NCI-H460 (cell line): ENCODE results near the gene G3BP2. TPM values are rescaled to one million over a fixed set of nuclear protein-coding genes. Genes with fewer than 3 reads are reported as not detected.
"Not testable (repeated sequence)": the region's sequence is repeated elsewhere in the genome, so short reads cannot be mapped to it uniquely, and the experiment has no call there.

Experiments
- DNase-seq: peaks from one replicate; pipeline ENCODE4 v3.0.0-alpha.2; 2016; ENCODE audit warnings: low read depth; ENCODE audit errors: extremely low read depth
- polyA plus RNA-seq: library from polyadenylated mRNA; depleted of rRNA; stranded (reverse); fragments of >200 nt; gene quantifications from 2 replicates; pipeline ENCODE4 v1.2.3, GENCODE V29; 2014; cell fraction: nucleus; rRNA removed
- total RNA-seq: library from RNA; depleted of rRNA; stranded (reverse); fragments of >200 nt; shearing (Covaris generic); gene quantifications from 2 replicates; pipeline ENCODE4 v1.2.3, GENCODE V29; 2014; rRNA removed

The G3BP2 gene
- total RNA-seq = 93.2 and 112 TPM in 2 replicates
- polyA plus RNA-seq = 58.8 and 84.9 TPM in 2 replicates

GRCh38 chr4:75673027-75673958 lies at the start of gene G3BP2:
Gene G3BP2 (minus strand): TSS chr4:75673411. CDS start chr4:75662025, 11,386 bp downstream.
- peak; percentile 96 for DNase-seq

GRCh38 chr4:75722417-75722816 lies 49.2 kb upstream of the G3BP2 start:
- DNase-seq = no peak

GRCh38 chr4:75718529-75718928 lies 45.3 kb upstream of the G3BP2 start:
- no peak for DNase-seq

- DNase-seq = no peak
Measured at GRCh38 chr4:75717408-75717807, 44.2 kb upstream of the G3BP2 start.

GRCh38 chr4:75716054-75716453 lies 42.8 kb upstream of the G3BP2 start:
- not testable (repeated sequence) for DNase-seq

- DNase-seq = no peak
Measured at GRCh38 chr4:75715105-75715799, 42.0 kb upstream of the G3BP2 start.

GRCh38 chr4:75714704-75715103 lies 41.5 kb upstream of the G3BP2 start:
- DNase-seq = no peak

- DNase-seq = no peak
Measured at GRCh38 chr4:75714011-75714410, 40.8 kb upstream of the G3BP2 start.

- no peak for DNase-seq
Measured at GRCh38 chr4:75710246-75710645, 37.0 kb upstream of the G3BP2 start.

GRCh38 chr4:75708218-75708691 lies 35.0 kb upstream of the G3BP2 start:
- no peak for DNase-seq

- DNase-seq = no peak
Measured at GRCh38 chr4:75705198-75705977, 32.2 kb upstream of the G3BP2 start.

GRCh38 chr4:75702919-75703411 lies 29.8 kb upstream of the G3BP2 start:
- DNase-seq = no peak

- DNase-seq = no peak
Measured at GRCh38 chr4:75699299-75699698, 26.1 kb upstream of the G3BP2 start.

GRCh38 chr4:75698963-75699228 lies 25.7 kb upstream of the G3BP2 start:
- DNase-seq = no peak

GRCh38 chr4:75698162-75698962 lies 25.2 kb upstream of the G3BP2 start:
- DNase-seq = no peak

- DNase-seq = no peak
Measured at GRCh38 chr4:75696581-75696980, 23.4 kb upstream of the G3BP2 start.

- no peak for DNase-seq
Measured at GRCh38 chr4:75696071-75696470, 22.9 kb upstream of the G3BP2 start.

GRCh38 chr4:75692066-75692465 lies 18.9 kb upstream of the G3BP2 start:
- DNase-seq = not testable (repeated sequence)

- DNase-seq = not testable (repeated sequence)
Measured at GRCh38 chr4:75687125-75687524, 13.9 kb upstream of the G3BP2 start.

- DNase-seq = no peak
Measured at GRCh38 chr4:75686346-75686745, 13.1 kb upstream of the G3BP2 start.
